Activated CD4-positive, alpha-beta T cell treated with anti-CD3 and anti-CD28 coated beads for 36 hours (primary cell): ENCODE data around the gene TRIM37. TPM values are rescaled to one million over a fixed set of nuclear protein-coding genes. Genes with fewer than 3 reads are reported as not detected.

Experiments
- ATAC-seq: fragments of 200-7000 bp; cut with Tn5 transposase; one replicate; pipeline ENCODE4 v1.10.0; 2021; ENCODE audit warnings: mild to moderate bottlenecking, moderate library complexity
- CTCF ChIA-PET: fragments of 350-600 bp; sonication (Branson Sonifier 250); formaldehyde crosslinking; loops from one replicate; lab custom pipeline; 2021; ENCODE audit warnings: antibody characterized with exemption; lab: Charles Lee
- POLR2A ChIA-PET: fragments of 350-600 bp; sonication (Branson Sonifier 250); formaldehyde crosslinking; loops from one replicate; lab custom pipeline; 2021; ENCODE audit warnings: antibody characterized with exemption, inconsistent platforms; lab: Charles Lee
- DNase-seq: peaks from one replicate; pipeline ENCODE4 v3.0.0-alpha.2; 2020
- H3K27ac Mint-ChIP-seq: one replicate; pipeline ENCODE4 v1.8.0; 2021; ENCODE audit warnings: mixed read lengths
- H3K27me3 Mint-ChIP-seq: one replicate; pipeline ENCODE4 v1.8.0; 2021; ENCODE audit warnings: mixed read lengths
- H3K36me3 Mint-ChIP-seq: one replicate; pipeline ENCODE4 v1.8.0; 2021; ENCODE audit warnings: low read depth, mixed read lengths
- H3K4me1 Mint-ChIP-seq: one replicate; pipeline ENCODE4 v1.8.0; 2021; ENCODE audit warnings: mixed read lengths
- H3K4me3 Mint-ChIP-seq: one replicate; pipeline ENCODE4 v1.8.0; 2021; ENCODE audit warnings: mild to moderate bottlenecking, moderate library complexity, mixed read lengths
- H3K9me3 Mint-ChIP-seq: one replicate; pipeline ENCODE4 v1.8.0; 2021; ENCODE audit warnings: low read depth, mixed read lengths
- intact Hi-C, 2 experiments: fragments of 100-400 bp; cut with DNase I in 1 of 2; cut with micrococcal nuclease in 1 of 2; formaldehyde crosslinking; loops; one replicate each; pipeline versions ENCODE4 v1.14.2 to v1.15.1; 2022 to 2024; cut with DNase I, micrococcal nuclease
- total RNA-seq, 2 experiments: library from RNA; stranded (reverse); gene quantifications; one replicate each; pipeline ENCODE4 v1.2.3, GENCODE V29; 2021

Gene TRIM37
- total RNA-seq, 2 experiments from 2014 or later, result 21.3 to 22.7 TPM

DNA sequence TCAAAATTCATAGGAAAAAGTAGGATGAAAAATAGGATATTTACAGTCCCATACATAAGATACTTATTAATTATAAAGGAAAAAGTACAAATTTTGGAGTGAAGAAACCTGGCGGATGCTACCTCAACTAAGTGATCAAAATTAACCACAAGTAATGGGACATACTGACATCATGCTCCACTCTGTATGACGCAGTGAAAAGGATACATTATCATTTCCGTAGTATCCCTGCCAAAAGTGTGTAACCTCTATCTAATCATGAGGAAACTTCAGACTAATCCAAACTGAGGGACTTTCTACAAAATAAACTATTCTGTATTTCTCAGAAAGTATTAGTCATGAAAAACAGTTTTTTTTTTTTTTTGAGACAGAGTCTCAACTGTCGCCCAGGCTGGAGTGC, 60.5 kb downstream of the TRIM37 start:
- intact Hi-C loops, result no loop called here
- Mint-ChIP-seq H3K4me3 (no peak overlapping the region), H3K36me3 (peaks cover 34% of the 10 kb centered on the region), H3K27ac (no peak overlapping the region), H3K4me1 (no peaks in the 10 kb centered on the region), H3K27me3 (no peaks in the 10 kb centered on the region), H3K9me3 (no peaks in the 10 kb centered on the region)
- CTCF ChIA-PET, result interaction anchor here (0.7 to 1.1 kb wide), 2 partner anchors 34 to 36 kb away, joined by 3 read pairs; no protein-coding TSS in a partner anchor
- POLR2A ChIA-PET, result no interaction called here
- no peak for DNase-seq
- ATAC-seq, result no peak

DNA sequence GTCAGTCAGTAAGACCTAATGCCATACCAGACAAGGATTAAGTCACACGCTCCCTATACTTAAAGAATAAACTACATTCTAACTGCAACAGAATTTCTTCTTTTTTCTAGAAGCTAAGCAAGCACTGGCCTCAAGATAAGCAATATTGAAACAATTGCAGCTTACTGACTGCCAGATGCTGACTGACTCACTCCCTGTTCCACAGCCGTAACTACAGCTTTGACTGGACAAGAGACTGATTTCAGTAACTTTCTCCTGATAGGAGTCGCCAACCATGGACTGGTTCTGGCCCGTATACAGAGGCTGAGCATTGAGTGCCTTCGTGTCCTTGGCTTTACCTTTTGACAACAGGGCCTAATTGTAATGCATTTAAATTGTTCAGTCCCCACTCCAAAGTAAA, 67.9 kb downstream of the TRIM37 start:
- Mint-ChIP-seq H3K9me3 (no peaks in the 10 kb centered on the region), H3K27ac (no peak overlapping the region), H3K27me3 (no peaks in the 10 kb centered on the region), H3K36me3 (peaks cover 30% of the 10 kb centered on the region), H3K4me3 (no peak overlapping the region), H3K4me1 (peaks cover 6% of the 10 kb centered on the region)
- intact Hi-C loops, result loop anchor here in 1 of 2 experiments (1.0 kb wide), 1 partner anchor 116 kb away; no protein-coding TSS in a partner anchor
- DNase-seq (peak; percentile 62), ATAC-seq (peak; percentile 96)
- ChIA-PET POLR2A (no interaction called here), CTCF (interaction anchor here (0.7 kb wide), 1 partner anchor 21 kb away, joined by 3 read pairs; no protein-coding TSS in a partner anchor)

DNA sequence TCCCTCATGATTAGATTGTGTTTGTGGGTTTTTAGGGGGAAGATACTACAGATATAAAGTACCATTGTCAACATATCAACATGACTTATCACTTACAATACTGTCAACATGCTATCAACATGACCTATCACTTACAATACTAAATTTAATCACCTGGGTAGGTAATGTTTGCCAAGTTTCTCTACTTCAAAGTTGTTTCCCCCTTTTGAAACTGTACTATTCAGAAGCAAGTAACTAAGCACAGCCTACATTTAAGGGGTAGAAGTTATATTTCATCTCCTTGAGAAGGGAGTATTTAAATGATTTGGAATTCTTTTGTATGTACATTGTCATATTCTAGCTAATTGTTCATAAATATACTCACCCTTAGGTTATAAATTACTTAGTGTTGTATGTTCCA, 68.7 kb downstream of the TRIM37 start:
- H3K27ac Mint-ChIP-seq, result no peak overlapping the region
- H3K27me3 Mint-ChIP-seq, result no peaks in the 10 kb centered on the region
- peaks cover 26% of the 10 kb centered on the region for H3K36me3 Mint-ChIP-seq
- H3K9me3 Mint-ChIP-seq, result no peaks in the 10 kb centered on the region
- ATAC-seq, result no peak
- ChIA-PET CTCF (no interaction called here), POLR2A (no interaction called here)
- H3K4me1 Mint-ChIP-seq, result peaks cover 6% of the 10 kb centered on the region
- no peak overlapping the region for H3K4me3 Mint-ChIP-seq
- intact Hi-C loops, result loop anchor here in 1 of 2 experiments (1.0 kb wide), 1 partner anchor 116 kb away; no protein-coding TSS in a partner anchor
- no peak for DNase-seq

DNA sequence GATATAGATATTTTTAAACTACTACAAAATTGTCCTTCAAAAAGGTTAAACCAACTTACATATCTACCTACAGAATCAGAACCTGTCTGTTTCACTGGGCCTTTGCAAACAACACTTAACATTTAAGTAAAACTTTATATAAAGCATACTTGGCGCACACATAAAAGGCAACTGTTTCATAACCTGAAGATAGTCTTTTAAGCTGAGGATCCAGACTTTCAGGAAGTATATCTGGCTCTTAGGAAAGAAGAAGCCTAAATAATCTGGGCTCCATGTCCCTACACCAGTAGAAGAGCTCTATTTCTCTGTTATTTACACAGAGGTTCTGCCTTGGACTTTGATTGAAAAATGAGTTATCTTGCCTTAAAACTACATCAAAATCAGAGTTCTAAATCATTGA, 75.9 kb downstream of the TRIM37 start:
- H3K36me3 Mint-ChIP-seq, result peaks cover 16% of the 10 kb centered on the region
- intact Hi-C loops, result no loop called here
- ChIA-PET POLR2A (no interaction called here), CTCF (interaction anchor here (0.7 to 1.3 kb wide), 3 partner anchors 11 to 26 kb away, joined by 3 to 6 read pairs (median 3); no protein-coding TSS in a partner anchor)
- no peak overlapping the region for H3K27ac Mint-ChIP-seq
- H3K27me3 Mint-ChIP-seq, result no peaks in the 10 kb centered on the region
- H3K4me1 Mint-ChIP-seq, result peaks cover 8% of the 10 kb centered on the region
- H3K9me3 Mint-ChIP-seq, result no peaks in the 10 kb centered on the region
- DNase-seq, result no peak
- ATAC-seq, result no peak
- no peak overlapping the region for H3K4me3 Mint-ChIP-seq

DNA sequence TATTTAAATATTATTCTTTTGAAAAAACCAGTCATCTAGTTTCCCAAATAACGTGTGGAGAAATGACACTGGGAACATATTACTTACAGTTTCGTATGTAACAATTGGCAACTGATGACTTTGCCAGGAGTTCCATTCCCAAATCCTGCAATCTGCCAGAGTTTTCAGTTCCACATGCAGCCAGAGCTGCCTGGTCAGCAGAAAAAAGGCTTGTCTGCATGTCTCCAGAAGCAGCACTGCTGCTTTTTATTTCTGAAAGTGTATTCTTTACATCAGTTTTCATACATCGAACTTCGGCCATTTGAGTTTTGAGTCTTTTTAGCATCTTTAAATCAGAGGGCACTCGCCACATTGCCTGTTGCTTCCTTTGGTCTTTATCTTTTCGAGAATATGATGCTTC, 78.4 kb downstream of the TRIM37 start:
- Mint-ChIP-seq H3K27ac (no peak overlapping the region), H3K36me3 (peaks cover 16% of the 10 kb centered on the region), H3K4me1 (peaks cover 8% of the 10 kb centered on the region), H3K27me3 (no peaks in the 10 kb centered on the region), H3K4me3 (no peak overlapping the region), H3K9me3 (no peaks in the 10 kb centered on the region)
- ChIA-PET CTCF (no interaction called here), POLR2A (interaction anchor here (0.6 kb wide), 1 partner anchor 37 kb away, joined by 3 read pairs; no protein-coding TSS in a partner anchor)
- intact Hi-C loops, result no loop called here
- ATAC-seq, result no peak
- no peak for DNase-seq

DNA sequence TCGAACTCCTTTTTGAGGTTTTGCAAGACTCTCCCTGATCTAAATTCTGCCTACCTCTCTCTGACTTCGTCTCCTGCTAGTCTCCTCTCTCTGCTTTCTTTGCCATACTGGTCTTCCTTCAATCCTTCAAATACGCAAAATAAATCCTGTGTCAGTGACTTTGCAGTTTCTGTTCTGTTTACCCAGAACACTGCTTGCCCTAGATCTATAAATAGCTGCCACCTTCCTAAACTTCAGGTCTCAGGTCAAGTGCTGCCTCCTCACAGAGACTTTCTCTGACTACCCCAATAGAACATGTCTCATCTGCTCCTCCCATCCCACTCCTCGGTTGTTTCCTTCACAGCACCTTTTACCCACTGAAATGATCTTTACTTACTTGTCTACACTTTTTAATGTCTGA, 78.9 kb downstream of the TRIM37 start:
- no peaks in the 10 kb centered on the region for H3K9me3 Mint-ChIP-seq
- peaks cover 16% of the 10 kb centered on the region for H3K36me3 Mint-ChIP-seq
- ATAC-seq (no peak), DNase-seq (no peak)
- H3K4me1 Mint-ChIP-seq, result peaks cover 8% of the 10 kb centered on the region
- H3K4me3 Mint-ChIP-seq, result no peak overlapping the region
- ChIA-PET POLR2A (no interaction called here), CTCF (no interaction called here)
- H3K27ac Mint-ChIP-seq, result peak overlapping the region; percentile 5
- H3K27me3 Mint-ChIP-seq, result no peaks in the 10 kb centered on the region
- intact Hi-C loops, result no loop called here

DNA sequence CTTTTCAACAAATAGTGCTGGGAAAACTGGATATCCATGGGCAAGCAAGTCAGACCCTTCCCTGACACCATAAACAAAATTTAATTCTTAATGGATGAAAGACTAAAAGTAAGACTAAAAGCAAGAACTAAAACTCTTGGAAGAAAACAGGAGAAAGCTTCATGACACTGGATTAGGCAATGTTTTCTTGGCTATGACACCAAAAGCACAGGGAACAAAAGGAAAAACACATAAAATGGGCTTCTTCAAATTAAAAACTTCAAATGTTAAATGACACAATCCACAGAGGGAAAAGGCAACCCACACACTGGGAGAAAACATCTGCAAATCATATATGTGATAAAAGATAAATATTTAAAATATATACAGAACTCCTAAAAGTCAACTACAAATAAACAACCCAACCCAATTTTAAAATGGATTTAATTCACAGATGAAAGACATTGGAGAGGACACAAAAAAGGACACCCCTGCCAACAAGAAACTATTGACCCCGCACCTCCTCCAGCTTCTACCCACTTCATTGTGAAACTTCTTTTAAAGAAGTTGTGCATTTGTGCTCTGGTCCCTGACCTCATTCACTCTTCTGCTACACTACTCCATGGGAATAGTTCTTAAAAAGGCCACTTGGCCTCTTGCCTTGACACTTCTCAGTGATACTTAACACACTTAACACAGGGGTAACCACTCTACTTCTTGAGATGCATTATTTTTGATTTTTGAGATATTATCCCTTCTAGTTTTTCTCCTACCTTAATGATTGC, 80.3 kb downstream of the TRIM37 start:
- CTCF ChIA-PET, result no interaction called here
- POLR2A ChIA-PET, result no interaction called here

DNA sequence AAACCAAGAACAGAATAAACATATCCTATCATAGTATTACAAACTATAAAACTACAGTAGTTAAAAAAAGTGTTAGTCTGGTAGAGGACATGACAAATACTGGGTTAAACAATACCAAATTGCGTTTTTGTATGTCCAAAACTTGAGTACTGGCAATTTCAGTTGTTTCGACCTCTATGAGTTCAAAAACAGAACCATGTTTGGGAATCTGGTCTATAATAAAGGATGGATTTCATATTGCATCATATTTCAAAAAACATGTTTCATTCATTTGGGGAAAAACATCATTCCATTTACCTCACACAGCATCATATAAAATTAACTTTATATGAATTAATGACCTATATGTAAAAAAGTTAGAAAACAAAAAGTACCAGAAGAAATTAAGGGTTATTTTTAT, 81.8 kb downstream of the TRIM37 start:
- Mint-ChIP-seq H3K9me3 (no peaks in the 10 kb centered on the region), H3K4me3 (no peak overlapping the region), H3K4me1 (peaks cover 8% of the 10 kb centered on the region), H3K27me3 (no peaks in the 10 kb centered on the region), H3K36me3 (peaks cover 26% of the 10 kb centered on the region), H3K27ac (no peak overlapping the region)
- intact Hi-C loops, result no loop called here
- no peak for DNase-seq
- POLR2A ChIA-PET, result no interaction called here
- no peak for ATAC-seq
- CTCF ChIA-PET, result no interaction called here

More for the DNA sequence above, 80.3 kb downstream of the TRIM37 start:
- peaks cover 16% of the 10 kb centered on the region for H3K36me3 Mint-ChIP-seq
- H3K27ac Mint-ChIP-seq, result no peak overlapping the region
- no peak overlapping the region for H3K4me3 Mint-ChIP-seq
- intact Hi-C loops, result no loop called here
- no peaks in the 10 kb centered on the region for H3K9me3 Mint-ChIP-seq
- ATAC-seq, result no peak
- peaks cover 8% of the 10 kb centered on the region for H3K4me1 Mint-ChIP-seq
- DNase-seq, result no peak
- H3K27me3 Mint-ChIP-seq, result no peaks in the 10 kb centered on the region

DNA sequence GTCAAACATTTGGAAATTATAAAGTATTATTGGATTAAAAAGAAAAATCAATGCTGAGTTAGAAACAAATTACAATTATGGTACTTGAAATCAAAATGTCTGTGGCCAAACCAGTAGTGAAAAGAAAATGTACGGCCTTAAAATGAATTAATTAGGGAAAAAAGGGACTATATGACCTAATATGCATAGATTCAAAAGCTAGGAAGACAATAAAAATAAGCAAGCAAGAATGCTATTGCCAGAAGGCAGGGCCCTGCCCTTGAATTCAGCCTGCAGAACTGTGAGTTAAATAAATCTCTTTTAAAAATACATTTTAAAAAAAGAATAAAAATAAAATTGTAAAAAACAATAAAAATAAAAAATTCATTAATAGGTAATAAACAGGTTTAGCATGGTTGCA, 88.7 kb downstream of the TRIM37 start:
- ATAC-seq (no peak), DNase-seq (no peak)
- H3K4me1 Mint-ChIP-seq, result no peaks in the 10 kb centered on the region
- CTCF ChIA-PET, result interaction anchor here (0.8 to 1.3 kb wide), 2 partner anchors 13 to 21 kb away, joined by 3 to 4 read pairs; no protein-coding TSS in a partner anchor
- H3K27ac Mint-ChIP-seq, result no peak overlapping the region
- POLR2A ChIA-PET, result no interaction called here
- H3K36me3 Mint-ChIP-seq, result peaks cover 33% of the 10 kb centered on the region
- H3K4me3 Mint-ChIP-seq, result no peak overlapping the region
- no peaks in the 10 kb centered on the region for H3K9me3 Mint-ChIP-seq
- intact Hi-C loops, result no loop called here
- H3K27me3 Mint-ChIP-seq, result no peaks in the 10 kb centered on the region

DNA sequence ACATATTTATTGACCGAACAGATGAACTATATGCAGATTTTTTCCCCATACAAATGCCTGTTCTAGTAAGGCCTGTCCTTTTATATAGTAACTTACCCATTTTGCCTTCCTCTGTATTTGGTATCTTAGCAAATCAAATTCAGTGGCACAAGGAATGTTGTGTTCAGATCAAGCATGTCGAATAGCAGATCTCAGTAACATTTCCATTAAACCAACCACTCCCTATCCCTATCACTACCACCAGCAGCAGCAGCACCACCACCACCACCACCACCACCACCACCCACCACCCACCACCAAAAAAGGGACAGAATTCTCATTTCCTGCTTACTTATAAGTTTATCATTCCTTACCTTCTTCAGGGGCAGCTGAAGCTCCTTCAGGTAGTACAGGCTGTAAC, 94.7 kb downstream of the TRIM37 start:
- ChIA-PET CTCF (interaction anchor here (1.0 kb wide), 1 partner anchor 34 kb away, joined by 3 read pairs; no protein-coding TSS in a partner anchor), POLR2A (no interaction called here)
- Mint-ChIP-seq H3K27me3 (no peaks in the 10 kb centered on the region), H3K36me3 (peaks cover 19% of the 10 kb centered on the region), H3K9me3 (no peaks in the 10 kb centered on the region), H3K27ac (no peak overlapping the region), H3K4me1 (peaks cover 2% of the 10 kb centered on the region), H3K4me3 (no peak overlapping the region)
- no peak for ATAC-seq
- intact Hi-C loops, result no loop called here
- no peak for DNase-seq

DNA sequence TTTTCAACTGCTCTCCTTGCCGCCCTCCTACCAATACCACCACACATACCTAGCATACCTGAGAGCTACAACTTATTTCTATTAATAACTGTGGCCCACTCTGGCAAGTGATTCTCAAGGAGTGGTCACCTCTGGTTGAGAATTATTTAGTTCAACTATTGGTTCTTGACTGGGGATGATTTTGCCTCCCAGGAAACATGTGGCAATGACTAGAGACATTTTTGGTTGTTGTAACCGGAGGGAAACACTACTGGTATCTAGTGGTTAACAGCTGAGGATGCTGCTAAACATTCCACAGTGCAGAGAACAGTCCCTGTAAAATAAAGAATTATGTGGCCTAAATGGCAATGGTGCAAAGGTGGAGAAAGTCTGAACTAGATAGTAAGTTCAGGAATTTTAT, 96.7 kb downstream of the TRIM37 start:
- no peak for DNase-seq
- Mint-ChIP-seq H3K27me3 (no peaks in the 10 kb centered on the region), H3K27ac (no peak overlapping the region), H3K4me1 (peaks cover 2% of the 10 kb centered on the region), H3K36me3 (peaks cover 14% of the 10 kb centered on the region), H3K4me3 (no peak overlapping the region), H3K9me3 (no peaks in the 10 kb centered on the region)
- intact Hi-C loops, result no loop called here
- POLR2A ChIA-PET, result no interaction called here
- ATAC-seq, result no peak
- CTCF ChIA-PET, result interaction anchor here (1.1 kb wide), 1 partner anchor 299 kb away, joined by 3 read pairs; no protein-coding TSS in a partner anchor

DNA sequence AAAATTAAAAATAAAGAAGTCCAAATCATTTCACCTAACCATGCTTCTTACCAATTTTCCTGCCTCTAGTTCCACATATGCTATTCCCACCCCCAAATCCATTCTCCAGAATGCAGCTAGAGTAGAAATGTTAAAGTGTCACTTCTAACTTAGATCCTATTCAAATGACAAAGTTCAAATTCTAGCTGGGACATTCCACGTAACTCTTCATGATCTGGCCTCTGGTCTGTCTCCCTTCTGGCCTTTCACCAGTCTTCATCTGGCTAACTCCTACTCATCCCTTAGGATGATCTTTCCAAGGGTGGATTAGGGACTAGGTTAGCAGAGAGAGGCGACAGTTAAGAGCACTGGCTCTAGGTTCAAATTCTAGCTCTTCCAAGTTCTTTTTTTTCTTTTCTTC, 97.9 kb downstream of the TRIM37 start:
- CTCF ChIA-PET, result interaction anchor here (1.0 kb wide), 1 partner anchor 260 kb away, joined by 5 read pairs; no protein-coding TSS in a partner anchor
- H3K9me3 Mint-ChIP-seq, result no peaks in the 10 kb centered on the region
- H3K36me3 Mint-ChIP-seq, result peaks cover 8% of the 10 kb centered on the region
- POLR2A ChIA-PET, result no interaction called here
- no peak overlapping the region for H3K4me3 Mint-ChIP-seq
- intact Hi-C loops, result loop anchor here (10.0 kb wide), 2 partner anchors 124 to 694 kb away; no protein-coding TSS in a partner anchor
- H3K27me3 Mint-ChIP-seq, result no peaks in the 10 kb centered on the region
- H3K27ac Mint-ChIP-seq, result no peak overlapping the region
- DNase-seq (no peak), ATAC-seq (no peak)
- peaks cover 10% of the 10 kb centered on the region for H3K4me1 Mint-ChIP-seq
